Dermis microvascular lymphatic vessel endothelial cell (primary cell): ENCODE measurements around the gene CNOT3. TPM values are rescaled to one million over a fixed set of nuclear protein-coding genes. Genes with fewer than 3 reads are reported as not detected.
"Not testable (repeated sequence)": the region's sequence is repeated elsewhere in the genome, so short reads cannot be mapped to it uniquely, and the experiment has no call there.

Source experiments
- DNase-seq, 2 donors: peaks; one replicate each; pipeline versions ENCODE4 v3.0.0 to v3.0.0-alpha.2; 2010; ENCODE audit warnings: low read depth in 2 of 2
- total RNA-seq: library from RNA; depleted of rRNA; stranded (reverse); fragments of >200 nt; gene quantifications from 2 replicates; pipeline ENCODE4 v1.2.1, GENCODE V29; 2014

The CNOT3 gene
- total RNA-seq, 1 donor from 2014 or later, result 4.9 TPM

GRCh38 chr19:54191011-54191810, 53.6 kb downstream of the CNOT3 start, which contains the start of gene TSEN34:
Gene TSEN34 (plus strand): TSS chr19:54191308. CDS start chr19:54191365, 57 bp downstream.
- peak; percentile 52 to 86 for DNase-seq

- no peak for DNase-seq
These were observed 54.4 kb downstream of the CNOT3 start for GRCh38 chr19:54191811-54192453.

- DNase-seq, result no peak
These were observed 55.4 kb downstream of the CNOT3 start for GRCh38 chr19:54193011-54193410.

- DNase-seq, result not testable (repeated sequence)
These were observed 56.9 kb downstream of the CNOT3 start for GRCh38 chr19:54194463-54194862.

- no peak for DNase-seq
These were observed 59.0 kb downstream of the CNOT3 start for GRCh38 chr19:54196536-54196935.

GRCh38 chr19:54197121-54197520, 59.6 kb downstream of the CNOT3 start:
- no peak for DNase-seq

- DNase-seq, result no peak
These were observed 61.8 kb downstream of the CNOT3 start for GRCh38 chr19:54199401-54199800.

GRCh38 chr19:54201172-54201701, 63.7 kb downstream of the CNOT3 start:
- DNase-seq, result peak in 1 of 2 donors; percentile 25

- DNase-seq, result no peak
These were observed 64.4 kb downstream of the CNOT3 start for GRCh38 chr19:54201980-54202379.

- no peak for DNase-seq
These were observed 65.6 kb downstream of the CNOT3 start for GRCh38 chr19:54203151-54203611.

- no peak for DNase-seq
These were observed 67.4 kb downstream of the CNOT3 start for GRCh38 chr19:54204767-54205468.

Other genes with a start within 250 kb of the CNOT3 start
- gene CACNG7, start 228.5 kb upstream of the CNOT3 start, total RNA-seq, result not detected in 2 replicates
- gene CACNG8, start 174.8 kb upstream of the CNOT3 start, total RNA-seq, result 0.13 TPM in 2 replicates
- 0.38 and 0.77 TPM in 2 replicates for gene CACNG6, start 146.1 kb upstream of the CNOT3 start, total RNA-seq
- gene VSTM1, start 73.9 kb upstream of the CNOT3 start, total RNA-seq, result not detected in 2 replicates
- not detected in 2 replicates for gene TARM1, start 56.4 kb upstream of the CNOT3 start, total RNA-seq
- under 0.01 TPM in 1 of 2 replicates, not detected in the other for gene OSCAR, start 37.0 kb upstream of the CNOT3 start, total RNA-seq
- 17.1 and 19.8 TPM in 2 replicates for gene NDUFA3, start 34.9 kb upstream of the CNOT3 start, total RNA-seq
- 19.1 and 19.6 TPM in 2 replicates for gene TFPT, start 22.1 kb upstream of the CNOT3 start, total RNA-seq
- gene PRPF31, start 22.0 kb upstream of the CNOT3 start, total RNA-seq, result 60.3 and 64.5 TPM in 2 replicates
- 4.4 TPM in 2 replicates for gene LENG1, start 22.0 kb downstream of the CNOT3 start, total RNA-seq
- 0.25 TPM in 1 of 2 replicates, not detected in the other for gene TMC4, start 35.4 kb downstream of the CNOT3 start, total RNA-seq
- 10.1 and 20.5 TPM in 2 replicates for gene MBOAT7, start 51.8 kb downstream of the CNOT3 start, total RNA-seq
- 45.4 and 50.3 TPM in 2 replicates for gene TSEN34, start 53.5 kb downstream of the CNOT3 start, total RNA-seq
- 2,300 and 2,729 TPM in 2 replicates for gene RPS9, start 63.1 kb downstream of the CNOT3 start, total RNA-seq
- gene LILRB3, start 85.2 kb downstream of the CNOT3 start, total RNA-seq, result not detected in 2 replicates
- not detected in 2 replicates for gene LILRA6, start 105.0 kb downstream of the CNOT3 start, total RNA-seq
- not detected in 2 replicates for gene LILRB5, start 119.5 kb downstream of the CNOT3 start, total RNA-seq
- gene LILRB2, start 143.3 kb downstream of the CNOT3 start, total RNA-seq, result not detected in 2 replicates
- not detected in 2 replicates for gene LILRA5, start 175.4 kb downstream of the CNOT3 start, total RNA-seq
- gene LILRA4, start 201.4 kb downstream of the CNOT3 start, total RNA-seq, result not detected in 2 replicates
- not detected in 2 replicates for gene LAIR1, start 227.2 kb downstream of the CNOT3 start, total RNA-seq